Measurements from ENCODE around the gene MRPS33.

The MRPS33 gene

GRCh38 chr7:141013345-141013715 lies 1.4 kb downstream of the MRPS33 start:
- H3K4me3 ChIP-seq (replicated peaks; ENCODE audit: insufficient read depth, low read length), result peak overlapping the region; percentile 66; the same call in 1 of the 2 replicates
- H3K27ac ChIP-seq (replicated peaks), result peak overlapping the region; percentile 90
- DNase-seq (ENCODE audit: low read depth in 1 of 2, low spot score in 1 of 2), result no peak
- H3K27me3 ChIP-seq (ENCODE audit: insufficient read depth, poor library complexity, severe bottlenecking), result no peaks in the 10 kb centered on the region
- no peak for TF ChIP-seq CTCF (IDR thresholded peaks at IDR 0.05; ENCODE audit: insufficient read depth, low read length)
- TF ChIP-seq GABPA (IDR thresholded peaks at IDR 0.05; ENCODE audit: low read depth), result no peak
- no peak for TF ChIP-seq SPI1 (IDR thresholded peaks at IDR 0.05; ENCODE audit: borderline replicate concordance, low read depth)
- TF ChIP-seq REST (IDR thresholded peaks at IDR 0.05; ENCODE audit: insufficient replicate concordance, low read depth), result no peak
- TF ChIP-seq POLR2AphosphoS5 (IDR thresholded peaks at IDR 0.05; ENCODE audit: low read depth), result no peak

- no peaks in the 10 kb centered on the region for H3K27me3 ChIP-seq (ENCODE audit: insufficient read depth, poor library complexity, severe bottlenecking)
- no peak overlapping the region for H3K27ac ChIP-seq (replicated peaks)
These were observed 1.9 kb downstream of the MRPS33 start for GRCh38 chr7:141012696-141013344.

More at GRCh38 chr7:141012696-141013344, 1.9 kb downstream of the MRPS33 start:
- DNase-seq (ENCODE audit: low read depth in 1 of 2, low spot score in 1 of 2), result no peak
- no peak for TF ChIP-seq POLR2AphosphoS5 (IDR thresholded peaks at IDR 0.05; ENCODE audit: low read depth)
- TF ChIP-seq SPI1 (IDR thresholded peaks at IDR 0.05; ENCODE audit: borderline replicate concordance, low read depth), result no peak
- TF ChIP-seq GABPA (IDR thresholded peaks at IDR 0.05; ENCODE audit: low read depth), result no peak
- no peak for TF ChIP-seq CTCF (IDR thresholded peaks at IDR 0.05; ENCODE audit: insufficient read depth, low read length)
- TF ChIP-seq REST (IDR thresholded peaks at IDR 0.05; ENCODE audit: insufficient replicate concordance, low read depth), result no peak
- H3K4me3 ChIP-seq (replicated peaks; ENCODE audit: insufficient read depth, low read length), result no peak overlapping the region

Data from HL-60 (cell line).